GM18519 (cell line): ENCODE results near the gene ALMS1.
"Not testable (repeated sequence)": the region's sequence is repeated elsewhere in the genome, so short reads cannot be mapped to it uniquely, and the experiment has no call there.

Source experiments
- ATAC-seq: cut with Tn5 transposase; IDR thresholded peaks from one replicate; pipeline ENCODE4 v1.9.1; 2021; ENCODE audit warnings: mild to moderate bottlenecking, moderate library complexity; ENCODE audit not compliant: unreplicated experiment, low FRiP score

The ALMS1 gene

GRCh38 chr2:73604589-73604988 is 219.0 kb downstream of the ALMS1 start:
- not testable (repeated sequence) for ATAC-seq

GRCh38 chr2:73610111-73610510 is 224.5 kb downstream of the ALMS1 start:
- ATAC-seq = no peak

- peak; percentile 58 for ATAC-seq
Measured at GRCh38 chr2:73611193-73611592, 225.6 kb downstream of the ALMS1 start.

GRCh38 chr2:73611867-73612266 is 226.2 kb downstream of the ALMS1 start:
- ATAC-seq = no peak

- ATAC-seq = no peak
Measured at GRCh38 chr2:73614105-73614504, 228.5 kb downstream of the ALMS1 start.

GRCh38 chr2:73614997-73615396 is 229.4 kb downstream of the ALMS1 start:
- ATAC-seq = no peak

GRCh38 chr2:73619925-73620324 is 234.3 kb downstream of the ALMS1 start:
- not testable (repeated sequence) for ATAC-seq

- ATAC-seq = not testable (repeated sequence)
Measured at GRCh38 chr2:73624036-73624435, 238.4 kb downstream of the ALMS1 start.

GRCh38 chr2:73624625-73625024 is 239.0 kb downstream of the ALMS1 start:
- not testable (repeated sequence) for ATAC-seq

- ATAC-seq = not testable (repeated sequence)
Measured at GRCh38 chr2:73626237-73626636, 240.6 kb downstream of the ALMS1 start.

- peak; percentile 71 for ATAC-seq
Measured at GRCh38 chr2:73628493-73628892, 242.9 kb downstream of the ALMS1 start.

GRCh38 chr2:73630662-73631266 is 245.1 kb downstream of the ALMS1 start:
- ATAC-seq = peak; percentile 50

- ATAC-seq = not testable (repeated sequence)
Measured at GRCh38 chr2:73636977-73637376, 251.3 kb downstream of the ALMS1 start.

GRCh38 chr2:73638429-73638828 is 252.8 kb downstream of the ALMS1 start:
- ATAC-seq = no peak

- no peak for ATAC-seq
Measured at GRCh38 chr2:73640511-73640911, 254.9 kb downstream of the ALMS1 start.

GRCh38 chr2:73640946-73641766 is 255.5 kb downstream of the ALMS1 start:
- ATAC-seq = no peak

- ATAC-seq = no peak
Measured at GRCh38 chr2:73641767-73642062, 256.1 kb downstream of the ALMS1 start.

GRCh38 chr2:73642338-73643018 is 256.8 kb downstream of the ALMS1 start, which contains the start of gene NAT8:
TSS of gene NAT8 (minus strand) at chr2:73642422. CDS start at chr2:73641628, 794 bp downstream.
- no peak for ATAC-seq

GRCh38 chr2:73647690-73648089 is 262.1 kb downstream of the ALMS1 start:
- ATAC-seq = not testable (repeated sequence)

- ATAC-seq = no peak
Measured at GRCh38 chr2:73651591-73652230, 266.1 kb downstream of the ALMS1 start.

- no peak for ATAC-seq
Measured at GRCh38 chr2:73652348-73652747, 266.7 kb downstream of the ALMS1 start.
